Effector memory CD8-positive, alpha-beta T cell (primary cell): Measurements from ENCODE around the gene MAST1.
A peak's percentile ranks its signal among the peaks of the same experiment; 100 is the strongest.
"Not testable (repeated sequence)": the region's sequence is repeated elsewhere in the genome, so short reads cannot be mapped to it uniquely, and the experiment has no call there.

Experiments
- ATAC-seq: fragments of 150-1000 bp; cut with Tn5 transposase; replicated peaks from 2 replicates; pipeline ENCODE4 v1.10.0; 2021; ENCODE audit warnings: mild to moderate bottlenecking, moderate library complexity
- DNase-seq, 3 experiments: peaks; one replicate each; pipeline ENCODE4 v3.0.0; 2021
- H3K27ac Mint-ChIP-seq, 2 donors: one replicate each; pipeline ENCODE4 v1.8.0; 2022; ENCODE audit warnings: mild to moderate bottlenecking in 2 of 2, mixed read lengths in 2 of 2, moderate library complexity in 2 of 2
- H3K27me3 Mint-ChIP-seq, 2 donors: one replicate each; pipeline ENCODE4 v1.8.0; 2022; ENCODE audit warnings: mixed read lengths in 2 of 2
- H3K36me3 Mint-ChIP-seq: one replicate; pipeline ENCODE4 v1.8.0; 2022; ENCODE audit warnings: mild to moderate bottlenecking, moderate library complexity, mixed read lengths; ENCODE audit not compliant: insufficient read depth
- H3K4me1 Mint-ChIP-seq, 2 donors: one replicate each; pipeline ENCODE4 v1.8.0; 2022; ENCODE audit warnings: low read depth in 2 of 2, mixed read lengths in 2 of 2
- H3K4me3 Mint-ChIP-seq, 2 donors: one replicate each; pipeline ENCODE4 v1.8.0; 2022; ENCODE audit warnings: mild to moderate bottlenecking in 2 of 2, mixed read lengths in 2 of 2, moderate library complexity in 2 of 2
- H3K9me3 Mint-ChIP-seq, 2 donors: one replicate each; pipeline ENCODE4 v1.8.0; 2022; ENCODE audit warnings: mixed read lengths in 2 of 2

MAST1 gene

GRCh38 chr19:12794971-12795381, 43.3 kb upstream of the MAST1 start:
- Mint-ChIP-seq H3K27ac (peak overlapping the region; percentile 98 to 100), H3K9me3 (no peaks in the 10 kb centered on the region), H3K4me1 (peaks cover 28 to 30% of the 10 kb centered on the region in 2 donors), H3K36me3 (peaks cover 81% of the 10 kb centered on the region), H3K4me3 (peak overlapping the region; percentile 95 to 98), H3K27me3 (no peaks in the 10 kb centered on the region)
- ATAC-seq (no peak), DNase-seq (no peak)

- H3K4me3 Mint-ChIP-seq: peak overlapping the region; percentile 70 to 73
- H3K27ac Mint-ChIP-seq: peak overlapping the region; percentile 82 to 100
- peaks cover 76% of the 10 kb centered on the region for H3K36me3 Mint-ChIP-seq
- H3K27me3 Mint-ChIP-seq: no peaks in the 10 kb centered on the region
- peaks cover 23 to 27% of the 10 kb centered on the region in 2 donors for H3K4me1 Mint-ChIP-seq
- H3K9me3 Mint-ChIP-seq: no peaks in the 10 kb centered on the region
- DNase-seq (peak; percentile 73 to 75 (median 74)), ATAC-seq (no peak)
These were observed 41.9 kb upstream of the MAST1 start for GRCh38 chr19:12796146-12797071.

DNA sequence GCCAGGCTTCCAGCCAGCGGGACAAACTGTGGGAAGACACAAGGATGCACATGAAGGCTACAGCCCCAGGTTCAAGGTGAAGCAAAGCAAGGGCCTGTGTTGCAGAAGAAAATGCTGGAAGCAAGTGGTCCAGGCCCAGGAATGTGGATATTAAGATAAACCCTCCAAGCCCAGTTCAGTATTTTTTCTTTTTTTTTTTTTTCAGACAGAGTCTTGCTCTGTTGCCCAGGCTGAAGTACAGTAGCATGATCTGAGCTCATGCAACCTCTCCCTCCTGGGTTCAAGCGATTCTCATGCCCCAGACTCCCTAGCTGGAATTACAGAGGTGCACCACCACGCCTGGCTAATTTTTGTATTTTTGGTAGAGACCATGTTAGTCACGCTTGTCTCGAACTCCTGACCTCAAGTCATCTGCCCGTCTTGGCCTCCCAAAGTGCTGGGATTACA, 41.2 kb upstream of the MAST1 start:
- H3K4me1 Mint-ChIP-seq: peaks cover 25 to 31% of the 10 kb centered on the region in 2 donors
- no peak overlapping the region for H3K4me3 Mint-ChIP-seq
- no peak for DNase-seq
- H3K27me3 Mint-ChIP-seq: no peaks in the 10 kb centered on the region
- no peak for ATAC-seq
- H3K9me3 Mint-ChIP-seq: no peaks in the 10 kb centered on the region
- H3K36me3 Mint-ChIP-seq: peaks cover 70% of the 10 kb centered on the region
- H3K27ac Mint-ChIP-seq: no peak overlapping the region

GRCh38 chr19:12797607-12798006, 40.7 kb upstream of the MAST1 start:
- Mint-ChIP-seq H3K36me3 (peaks cover 65% of the 10 kb centered on the region), H3K4me1 (peaks cover 29 to 35% of the 10 kb centered on the region in 2 donors), H3K27ac (peak overlapping the region in 1 of 2 donors; percentile 44)
- ATAC-seq, H3K27me3 Mint-ChIP-seq, H3K4me3 Mint-ChIP-seq, DNase-seq, H3K9me3 Mint-ChIP-seq: not testable (repeated sequence)

GRCh38 chr19:12799742-12800465, 38.4 kb upstream of the MAST1 start:
- ATAC-seq: no peak
- H3K4me1 Mint-ChIP-seq: peaks cover 23 to 28% of the 10 kb centered on the region in 2 donors
- peaks cover 44% of the 10 kb centered on the region for H3K36me3 Mint-ChIP-seq
- H3K4me3 Mint-ChIP-seq: peak overlapping the region; percentile 83 to 85
- no peak overlapping the region for H3K27ac Mint-ChIP-seq
- DNase-seq: no peak
- H3K9me3 Mint-ChIP-seq: no peaks in the 10 kb centered on the region
- H3K27me3 Mint-ChIP-seq: no peaks in the 10 kb centered on the region

GRCh38 chr19:12800466-12800770, 37.9 kb upstream of the MAST1 start:
- DNase-seq: no peak
- no peaks in the 10 kb centered on the region for H3K27me3 Mint-ChIP-seq
- H3K36me3 Mint-ChIP-seq: peaks cover 41% of the 10 kb centered on the region
- H3K9me3 Mint-ChIP-seq: no peaks in the 10 kb centered on the region
- peak overlapping the region; percentile 83 to 85 for H3K4me3 Mint-ChIP-seq
- no peak for ATAC-seq
- peaks cover 23 to 28% of the 10 kb centered on the region in 2 donors for H3K4me1 Mint-ChIP-seq
- peak overlapping the region in 1 of 2 donors; percentile 75 for H3K27ac Mint-ChIP-seq

GRCh38 chr19:12800923-12801465, 37.3 kb upstream of the MAST1 start:
- no peaks in the 10 kb centered on the region for H3K27me3 Mint-ChIP-seq
- no peaks in the 10 kb centered on the region for H3K9me3 Mint-ChIP-seq
- DNase-seq (no peak), ATAC-seq (no peak)
- peaks cover 44% of the 10 kb centered on the region for H3K36me3 Mint-ChIP-seq
- peak overlapping the region; percentile 83 to 85 for H3K4me3 Mint-ChIP-seq
- H3K27ac Mint-ChIP-seq: peak overlapping the region; percentile 54 to 75
- peaks cover 21 to 26% of the 10 kb centered on the region in 2 donors for H3K4me1 Mint-ChIP-seq

DNA sequence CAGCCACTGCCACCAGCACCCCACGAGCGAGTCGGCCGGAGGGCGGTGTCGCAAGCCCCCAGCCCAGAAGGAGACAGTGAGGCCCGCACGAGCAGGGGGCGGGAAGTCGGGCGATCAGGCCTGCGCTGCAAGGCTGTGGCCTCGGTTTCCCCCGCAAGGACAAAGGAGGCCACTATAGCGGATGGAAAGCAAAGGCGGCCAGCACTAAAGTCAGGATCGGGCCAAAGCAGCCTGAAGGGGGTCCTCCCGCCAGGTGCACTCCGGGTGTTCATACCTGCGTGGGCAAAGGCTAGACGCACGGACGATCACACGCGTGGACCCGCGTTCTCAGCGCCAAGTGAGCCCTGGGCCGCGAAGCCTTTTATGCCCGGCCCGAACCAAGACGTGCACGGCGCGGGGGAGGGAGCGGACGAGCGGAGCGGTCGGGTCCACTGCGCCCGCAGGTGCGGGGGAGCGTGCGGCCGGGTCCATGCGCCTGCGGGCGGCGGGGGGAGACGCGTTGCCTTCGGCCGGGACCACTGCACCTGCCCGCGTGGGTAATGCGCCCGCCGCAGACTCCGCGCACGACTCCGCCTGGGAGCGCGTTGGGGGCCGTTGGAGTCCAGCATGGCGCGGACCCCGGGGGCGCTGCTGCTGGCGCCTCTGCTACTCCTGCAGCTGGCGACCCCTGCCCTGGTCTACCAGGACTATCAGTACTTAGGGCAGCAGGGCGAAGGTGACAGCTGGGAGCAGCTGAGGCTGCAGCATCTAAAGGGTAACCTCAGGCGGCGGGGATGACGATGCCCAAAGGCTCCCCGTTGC, 36.6 kb upstream of the MAST1 start, which contains the start of the genes PRDX2 and THSD8:
PRDX2 (minus strand) TSS at position 335 of the 801 bp plus-strand sequence. CDS start 539 bp downstream, outside the sequence.
THSD8 (plus strand) TSS at position 604 of the 801 bp plus-strand sequence; CDS start at position 607, 3 bp downstream.
- Mint-ChIP-seq H3K27ac (peak within 1 kb of the TSS; percentile 54 to 75), H3K27me3 (no peaks in the 10 kb centered on the region), H3K4me1 (peaks cover 22 to 26% of the 10 kb centered on the region in 2 donors), H3K36me3 (peaks cover 40% of the 10 kb centered on the region), H3K4me3 (peak within 1 kb of the TSS; percentile 83 to 85), H3K9me3 (no peaks in the 10 kb centered on the region)
- ATAC-seq (peak; percentile 67), DNase-seq (peak; percentile 52 to 60 (median 58))

- no peak for DNase-seq
- no peaks in the 10 kb centered on the region for H3K27me3 Mint-ChIP-seq
- H3K4me1 Mint-ChIP-seq: peaks cover 25 to 32% of the 10 kb centered on the region in 2 donors
- ATAC-seq: no peak
- peak overlapping the region; percentile 83 to 85 for H3K4me3 Mint-ChIP-seq
- no peaks in the 10 kb centered on the region for H3K9me3 Mint-ChIP-seq
- no peak overlapping the region for H3K27ac Mint-ChIP-seq
- H3K36me3 Mint-ChIP-seq: peaks cover 35% of the 10 kb centered on the region
These were observed 35.8 kb upstream of the MAST1 start for GRCh38 chr19:12802267-12803106.

DNA sequence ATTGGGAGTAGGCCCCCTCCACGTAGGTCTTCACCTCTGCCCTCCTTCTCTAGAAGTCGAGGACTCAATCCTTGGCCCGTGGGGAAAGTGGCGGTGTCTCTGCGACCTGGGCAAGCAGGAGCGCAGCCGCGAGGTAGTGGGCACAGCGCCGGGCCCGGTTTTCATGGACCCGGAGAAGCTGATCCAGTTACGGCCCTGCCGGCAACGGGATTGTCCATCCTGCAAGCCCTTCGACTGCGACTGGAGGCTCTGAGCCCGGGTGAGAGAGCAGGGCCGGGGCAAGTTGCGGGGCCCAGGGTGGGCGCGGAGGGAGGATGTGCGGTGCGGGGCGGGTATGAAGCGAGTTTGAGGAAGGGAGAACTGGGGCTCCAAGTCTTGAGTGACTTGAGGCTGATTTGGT, 34.3 kb upstream of the MAST1 start:
- H3K4me3 Mint-ChIP-seq: peak overlapping the region in 1 of 2 donors; percentile 17
- no peak for ATAC-seq
- H3K9me3 Mint-ChIP-seq: no peaks in the 10 kb centered on the region
- peaks cover 28% of the 10 kb centered on the region for H3K36me3 Mint-ChIP-seq
- DNase-seq: no peak
- no peaks in the 10 kb centered on the region for H3K27me3 Mint-ChIP-seq
- H3K27ac Mint-ChIP-seq: no peak overlapping the region
- peaks cover 29 to 33% of the 10 kb centered on the region in 2 donors for H3K4me1 Mint-ChIP-seq

DNA sequence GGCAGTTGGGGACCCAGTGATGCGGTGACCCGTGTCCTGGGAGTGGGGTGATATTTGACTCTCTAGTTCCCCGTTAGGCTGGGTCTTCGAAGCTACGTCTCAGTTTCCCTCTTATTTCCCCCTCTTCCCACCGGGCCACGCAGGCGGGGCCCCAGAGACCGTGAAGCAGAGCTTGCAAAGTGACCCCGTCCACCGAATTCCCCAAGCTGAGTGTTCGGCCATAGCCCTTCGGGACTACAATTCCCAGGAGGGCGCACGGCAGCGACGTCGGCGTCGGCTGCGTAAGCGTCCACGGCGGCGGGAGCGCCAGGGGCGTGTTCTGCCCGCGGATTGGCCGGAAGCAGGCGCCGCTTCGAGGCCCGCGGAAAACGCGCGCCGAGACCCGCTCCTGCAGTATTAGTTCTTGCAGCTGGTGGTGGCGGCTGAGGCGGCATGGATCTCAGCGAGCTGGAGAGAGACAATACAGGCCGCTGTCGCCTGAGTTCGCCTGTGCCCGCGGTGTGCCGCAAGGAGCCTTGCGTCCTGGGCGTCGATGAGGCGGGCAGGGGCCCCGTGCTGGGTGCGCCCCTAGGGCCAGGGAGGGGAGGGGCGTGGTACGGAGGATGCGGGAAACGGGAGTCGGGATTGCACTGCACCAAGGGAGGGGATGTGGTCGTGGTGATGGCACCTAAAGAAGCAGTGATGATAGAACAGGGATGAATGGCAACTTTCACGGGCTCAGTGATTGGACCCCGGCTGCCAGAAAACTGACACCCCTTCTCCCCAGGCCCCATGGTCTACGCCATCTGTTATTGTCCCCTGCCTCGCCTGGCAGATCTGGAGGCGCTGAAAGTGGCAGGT, 31.9 kb upstream of the MAST1 start, which contains the start of gene RNASEH2A:
RNASEH2A (plus strand) TSS at position 343 of the 840 bp plus-strand sequence; CDS start at position 433, 90 bp downstream.
- Mint-ChIP-seq H3K27me3 (no peaks in the 10 kb centered on the region), H3K4me1 (peaks cover 23 to 24% of the 10 kb centered on the region in 2 donors), H3K36me3 (peaks cover 18% of the 10 kb centered on the region), H3K27ac (peak within 1 kb of the TSS; percentile 81 to 95), H3K4me3 (peak within 1 kb of the TSS; percentile 93 to 97), H3K9me3 (no peaks in the 10 kb centered on the region)
- DNase-seq: peak; percentile 80 to 84 (median 82)
- ATAC-seq: peak; percentile 90
